C4-2B (cell line): ENCODE data around the gene TTBK2.

Source experiments
- CTCF ChIP-seq: fragments of 450-650 bp; conservative IDR thresholded peaks from 2 replicates; pipeline ENCODE4 v1.5.1; 2017; ENCODE audit warnings: mild to moderate bottlenecking
- ZFX ChIP-seq: fragments of 450-650 bp; IDR thresholded peaks from 2 replicates; pipeline ENCODE4 v1.6.1; 2017

- TF ChIP-seq CTCF (no peak), ZFX (no peak)
Measured at GRCh38 chr15:42848846-42849245, 71.7 kb downstream of the TTBK2 start.
